ENCODE data around the gene ADCY9.

GRCh38 chr16:3977376-3977775, 138.9 kb downstream of the ADCY9 start:
- TF ChIP-seq EZH2 (IDR thresholded peaks at IDR 0.05; ENCODE audit: insufficient read depth, poor library complexity, severe bottlenecking) = no peak
- no peak for TF ChIP-seq EZH2phosphoT487 (IDR thresholded peaks at IDR 0.05; ENCODE audit: insufficient read depth, low read depth)
